ENCODE results near the gene PIEZO2.
"Not testable (repeated sequence)": the region's sequence is repeated elsewhere in the genome, so short reads cannot be mapped to it uniquely, and the experiment has no call there.

The PIEZO2 gene

GRCh38 chr18:11149441-11150270, at the start of gene PIEZO2:
Gene PIEZO2 (minus strand): TSS chr18:11149569. CDS start chr18:11148588, 981 bp downstream.
- no peak for DNase-seq (ENCODE audit: low spot score)

GRCh38 chr18:11183637-11184036, 34.3 kb upstream of the PIEZO2 start:
- DNase-seq (ENCODE audit: low spot score): no peak

- DNase-seq (ENCODE audit: low spot score): not testable (repeated sequence)
Observed at GRCh38 chr18:11181629-11182028, 32.3 kb upstream of the PIEZO2 start.

GRCh38 chr18:11179959-11180519, 30.7 kb upstream of the PIEZO2 start:
- DNase-seq (ENCODE audit: low spot score): no peak

- DNase-seq (ENCODE audit: low spot score): no peak
Observed at GRCh38 chr18:11178951-11179549, 29.7 kb upstream of the PIEZO2 start.

- no peak for DNase-seq (ENCODE audit: low spot score)
Observed at GRCh38 chr18:11177382-11177781, 28.0 kb upstream of the PIEZO2 start.

GRCh38 chr18:11176481-11176881, 27.1 kb upstream of the PIEZO2 start:
- no peak for DNase-seq (ENCODE audit: low spot score)

- no peak for DNase-seq (ENCODE audit: low spot score)
Observed at GRCh38 chr18:11175266-11175979, 26.1 kb upstream of the PIEZO2 start.

- DNase-seq (ENCODE audit: low spot score): not testable (repeated sequence)
Observed at GRCh38 chr18:11174179-11174578, 24.8 kb upstream of the PIEZO2 start.

GRCh38 chr18:11167778-11168177, 18.4 kb upstream of the PIEZO2 start:
- no peak for DNase-seq (ENCODE audit: low spot score)

- DNase-seq (ENCODE audit: low spot score): no peak
Observed at GRCh38 chr18:11165952-11166351, 16.6 kb upstream of the PIEZO2 start.

- no peak for DNase-seq (ENCODE audit: low spot score)
Observed at GRCh38 chr18:11165138-11165537, 15.8 kb upstream of the PIEZO2 start.

- no peak for DNase-seq (ENCODE audit: low spot score)
Observed at GRCh38 chr18:11163665-11164064, 14.3 kb upstream of the PIEZO2 start.

- no peak for DNase-seq (ENCODE audit: low spot score)
Observed at GRCh38 chr18:11162889-11163288, 13.5 kb upstream of the PIEZO2 start.

- no peak for DNase-seq (ENCODE audit: low spot score)
Observed at GRCh38 chr18:11162462-11162861, 13.1 kb upstream of the PIEZO2 start.

GRCh38 chr18:11160313-11160712, 10.9 kb upstream of the PIEZO2 start:
- DNase-seq (ENCODE audit: low spot score): no peak

GRCh38 chr18:11159844-11160243, 10.5 kb upstream of the PIEZO2 start:
- no peak for DNase-seq (ENCODE audit: low spot score)

GRCh38 chr18:11156978-11157377, 7.6 kb upstream of the PIEZO2 start:
- no peak for DNase-seq (ENCODE audit: low spot score)

- no peak for DNase-seq (ENCODE audit: low spot score)
Observed at GRCh38 chr18:11155034-11155759, 5.8 kb upstream of the PIEZO2 start.

GRCh38 chr18:11154368-11154989, 5.1 kb upstream of the PIEZO2 start:
- no peak for DNase-seq (ENCODE audit: low spot score)

- DNase-seq (ENCODE audit: low spot score): no peak
Observed at GRCh38 chr18:11153097-11153496, 3.7 kb upstream of the PIEZO2 start.

GRCh38 chr18:11150271-11150615, 874 bp upstream of the PIEZO2 start:
- no peak for DNase-seq (ENCODE audit: low spot score)
